ENCODE results near the gene ME1.

DNA sequence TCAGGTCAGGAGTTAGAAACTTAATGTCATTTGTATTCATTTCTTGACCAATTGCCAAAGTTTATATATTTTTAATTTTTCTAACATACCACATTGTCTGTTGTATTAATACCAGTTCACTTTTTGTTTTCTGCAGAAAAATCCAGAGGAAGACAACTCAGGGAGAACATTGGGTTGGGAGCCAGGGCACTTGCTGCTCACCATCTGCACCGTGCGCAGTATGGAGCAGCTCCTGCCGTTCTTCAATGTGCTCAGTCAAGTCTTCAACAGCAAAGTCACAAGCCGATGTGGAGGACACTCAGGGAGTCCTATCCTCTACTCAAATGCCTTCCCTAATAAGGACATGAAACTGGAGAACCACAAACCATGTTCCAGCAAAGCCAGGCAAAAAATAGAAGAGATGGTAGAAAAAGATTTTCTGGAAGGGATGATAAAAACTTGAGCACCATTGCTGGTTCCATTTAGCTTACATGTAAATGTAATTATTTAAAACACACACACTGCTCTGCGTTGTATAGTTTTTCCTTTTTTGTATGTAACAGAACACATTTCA, 263.0 kb downstream of the ME1 start:
- TF ChIP-seq YY1 (IDR thresholded peaks at IDR 0.05; ENCODE audit: low read depth) (no peak), TAF1 (IDR thresholded peaks at IDR 0.05; ENCODE audit: low read depth) (no peak), CEBPB (IDR thresholded peaks at IDR 0.05) (no peak), TEAD4 (IDR thresholded peaks at IDR 0.05) (no peak)
